Measurements from ENCODE around the gene RAB39A.

RAB39A gene

GRCh38 chr11:107924306-107924705 lies 3.9 kb upstream of the RAB39A start:
- TF ChIP-seq, protein P1, sequence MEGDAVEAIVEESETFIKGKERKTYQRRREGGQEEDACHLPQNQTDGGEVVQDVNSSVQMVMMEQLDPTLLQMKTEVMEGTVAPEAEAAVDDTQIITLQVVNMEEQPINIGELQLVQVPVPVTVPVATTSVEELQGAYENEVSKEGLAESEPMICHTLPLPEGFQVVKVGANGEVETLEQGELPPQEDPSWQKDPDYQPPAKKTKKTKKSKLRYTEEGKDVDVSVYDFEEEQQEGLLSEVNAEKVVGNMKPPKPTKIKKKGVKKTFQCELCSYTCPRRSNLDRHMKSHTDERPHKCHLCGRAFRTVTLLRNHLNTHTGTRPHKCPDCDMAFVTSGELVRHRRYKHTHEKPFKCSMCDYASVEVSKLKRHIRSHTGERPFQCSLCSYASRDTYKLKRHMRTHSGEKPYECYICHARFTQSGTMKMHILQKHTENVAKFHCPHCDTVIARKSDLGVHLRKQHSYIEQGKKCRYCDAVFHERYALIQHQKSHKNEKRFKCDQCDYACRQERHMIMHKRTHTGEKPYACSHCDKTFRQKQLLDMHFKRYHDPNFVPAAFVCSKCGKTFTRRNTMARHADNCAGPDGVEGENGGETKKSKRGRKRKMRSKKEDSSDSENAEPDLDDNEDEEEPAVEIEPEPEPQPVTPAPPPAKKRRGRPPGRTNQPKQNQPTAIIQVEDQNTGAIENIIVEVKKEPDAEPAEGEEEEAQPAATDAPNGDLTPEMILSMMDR (IDR thresholded peaks at IDR 0.05), result no peak

GRCh38 chr11:107927559-107927958 lies 689 bp upstream of the RAB39A start:
- TF ChIP-seq, protein P1 (IDR thresholded peaks at IDR 0.05), result no peak

- TF ChIP-seq, protein P1 (IDR thresholded peaks at IDR 0.05), result no peak
Measured at GRCh38 chr11:107928767-107929507, 689 bp downstream of the RAB39A start.

GRCh38 chr11:107929611-107930200 lies 1.5 kb downstream of the RAB39A start:
- TF ChIP-seq, protein P1 (IDR thresholded peaks at IDR 0.05), result no peak

- TF ChIP-seq, protein P1 (IDR thresholded peaks at IDR 0.05), result no peak
Measured at GRCh38 chr11:107931206-107931605, 3.0 kb downstream of the RAB39A start.

DNA sequence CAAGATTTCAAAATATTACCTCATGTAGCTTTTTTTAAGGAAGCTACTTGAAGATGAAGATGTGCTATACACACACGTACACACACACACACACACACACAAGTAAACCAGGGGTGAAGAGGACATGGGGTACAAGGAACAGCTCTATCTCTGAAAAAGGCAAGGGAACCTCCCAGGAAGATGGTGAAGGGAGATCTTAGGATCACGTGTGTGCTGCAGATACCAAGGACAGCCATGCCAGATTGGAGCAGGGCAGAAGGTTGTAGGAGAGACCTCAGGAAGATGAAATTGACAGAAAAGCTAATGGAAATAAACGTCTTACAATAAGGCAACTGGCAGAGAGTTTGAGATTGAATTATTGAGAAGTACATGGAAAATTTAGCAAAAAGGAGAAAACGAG lies 19.7 kb downstream of the RAB39A start:
- TF ChIP-seq, protein P1 (IDR thresholded peaks at IDR 0.05), result no peak

GRCh38 chr11:107951155-107951554 lies 22.9 kb downstream of the RAB39A start:
- TF ChIP-seq, protein P1 (IDR thresholded peaks at IDR 0.05), result no peak
